ENCODE data around the gene EN1.

DNA sequence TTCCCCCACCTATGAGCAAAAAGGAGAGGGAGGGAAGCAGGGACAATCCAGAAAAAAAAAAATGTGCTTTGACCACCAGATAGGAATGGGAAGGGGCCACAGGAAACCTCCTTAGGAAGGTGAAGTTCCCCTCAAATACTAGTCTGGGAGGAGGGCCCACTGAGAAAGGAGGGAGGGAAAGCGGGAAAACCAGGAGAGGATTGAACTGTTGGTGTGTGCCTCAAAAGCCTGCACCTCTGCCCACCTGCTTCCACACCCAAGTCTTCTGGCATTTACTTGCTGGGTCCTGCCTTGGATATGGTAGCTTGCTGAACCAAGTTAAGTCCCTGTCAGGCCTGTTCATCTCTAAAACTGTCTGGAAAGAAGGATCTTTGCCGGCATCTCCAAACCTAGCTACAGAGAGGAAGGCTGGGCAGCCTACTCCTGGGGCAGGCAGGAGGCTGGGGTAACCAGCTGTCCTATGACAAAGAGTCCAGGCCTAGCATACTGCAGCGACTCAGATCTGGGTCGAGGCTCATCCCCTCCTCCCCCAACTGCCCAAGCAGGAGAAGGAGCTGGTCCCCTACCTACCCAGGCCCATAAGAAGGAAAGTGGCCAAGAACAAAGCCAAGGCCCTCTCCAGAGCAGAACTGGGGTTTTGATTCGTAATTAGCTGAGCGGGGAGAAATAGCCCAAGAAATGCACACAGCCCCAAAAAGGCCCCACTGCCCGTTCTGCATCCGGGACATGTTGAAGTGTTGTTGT, 3.0 kb downstream of the EN1 start:
- TF ChIP-seq POLR2AphosphoS5 (IDR thresholded peaks at IDR 0.05; ENCODE audit: low read depth, low read length) (no peak), POLR2A (IDR thresholded peaks at IDR 0.05; ENCODE audit: low read depth, low read length) (no peak), TAF1 (IDR thresholded peaks at IDR 0.05; ENCODE audit: low read depth, low read length) (no peak), SPI1 (IDR thresholded peaks at IDR 0.05; ENCODE audit: low read depth, low read length) (no peak), POU2F2 (IDR thresholded peaks at IDR 0.05; ENCODE audit: low read depth, low read length) (no peak)
